Activated T-helper 2 cell treated with anti-CD3 and anti-CD28 coated beads, Interferon-gamma antibody, Interleukin-2, Interleukin-4, amounts not matched to agents 10 μg/mL and 5 μg/mL and 100 μg/mL, durations not matched to agents 14 hours and 24 hours and 36 hours (primary cell): ENCODE results near the gene SETX. TPM values are rescaled to one million over a fixed set of nuclear protein-coding genes. Genes with fewer than 3 reads are reported as not detected.

Experiments
- DNase-seq: peaks from one replicate; pipeline ENCODE4 v3.0.0; 2021; ENCODE audit warnings: low spot score
- H3K27ac Mint-ChIP-seq: one replicate; pipeline ENCODE4 v1.8.0; 2021; ENCODE audit warnings: mixed read lengths
- H3K27me3 Mint-ChIP-seq: one replicate; pipeline ENCODE4 v1.8.0; 2021; ENCODE audit warnings: low read depth, mixed read lengths
- H3K36me3 Mint-ChIP-seq: one replicate; pipeline ENCODE4 v1.8.0; 2021; ENCODE audit warnings: low read depth, mixed read lengths
- H3K4me1 Mint-ChIP-seq: one replicate; pipeline ENCODE4 v1.8.0; 2021; ENCODE audit warnings: low read depth, mixed read lengths
- H3K4me3 Mint-ChIP-seq: one replicate; pipeline ENCODE4 v1.8.0; 2021; ENCODE audit warnings: low read depth, mild to moderate bottlenecking, moderate library complexity, mixed read lengths
- H3K9me3 Mint-ChIP-seq: one replicate; pipeline ENCODE4 v1.8.0; 2021; ENCODE audit warnings: mixed read lengths
- intact Hi-C: fragments of 100-400 bp; cut with micrococcal nuclease; formaldehyde crosslinking; loops from one replicate; pipeline ENCODE4 v1.15.1; 2023
- total RNA-seq: library from RNA; stranded (reverse); gene quantifications from 2 replicates; pipeline ENCODE4 v1.2.3, GENCODE V29; 2022

The SETX gene
- total RNA-seq, 1 donor from 2014 or later, result 49.8 TPM

- peaks cover 3% of the 10 kb centered on the region for H3K27me3 Mint-ChIP-seq
- no peaks in the 10 kb centered on the region for H3K36me3 Mint-ChIP-seq
- H3K9me3 Mint-ChIP-seq, result no peaks in the 10 kb centered on the region
- DNase-seq, result no peak
- H3K4me1 Mint-ChIP-seq, result no peaks in the 10 kb centered on the region
- intact Hi-C loops, result no loop called here
- no peak overlapping the region for H3K27ac Mint-ChIP-seq
- no peak overlapping the region for H3K4me3 Mint-ChIP-seq
These were observed 122.3 kb downstream of the SETX start for GRCh38 chr9:132232522-132232921.

- no peak overlapping the region for H3K27ac Mint-ChIP-seq
- no peaks in the 10 kb centered on the region for H3K36me3 Mint-ChIP-seq
- H3K4me3 Mint-ChIP-seq, result no peak overlapping the region
These were observed 123.6 kb downstream of the SETX start for GRCh38 chr9:132231019-132231701.

GRCh38 chr9:132230605-132231004 is 124.2 kb downstream of the SETX start:
- H3K4me1 Mint-ChIP-seq, result no peaks in the 10 kb centered on the region
- H3K27ac Mint-ChIP-seq, result no peak overlapping the region
- no peaks in the 10 kb centered on the region for H3K36me3 Mint-ChIP-seq
- no peak overlapping the region for H3K4me3 Mint-ChIP-seq
- no peak for DNase-seq
- intact Hi-C loops, result no loop called here
- no peaks in the 10 kb centered on the region for H3K9me3 Mint-ChIP-seq
- no peaks in the 10 kb centered on the region for H3K27me3 Mint-ChIP-seq

More at GRCh38 chr9:132231019-132231701, 123.6 kb downstream of the SETX start:
- Mint-ChIP-seq H3K4me1 (no peaks in the 10 kb centered on the region), H3K9me3 (no peaks in the 10 kb centered on the region), H3K27me3 (no peaks in the 10 kb centered on the region)
- no peak for DNase-seq
- intact Hi-C loops, result no loop called here

- H3K4me1 Mint-ChIP-seq, result no peaks in the 10 kb centered on the region
- intact Hi-C loops, result no loop called here
- H3K27ac Mint-ChIP-seq, result no peak overlapping the region
- H3K36me3 Mint-ChIP-seq, result no peaks in the 10 kb centered on the region
- DNase-seq, result no peak
- no peak overlapping the region for H3K4me3 Mint-ChIP-seq
- H3K9me3 Mint-ChIP-seq, result no peaks in the 10 kb centered on the region
- no peaks in the 10 kb centered on the region for H3K27me3 Mint-ChIP-seq
These were observed 126.7 kb downstream of the SETX start for GRCh38 chr9:132228062-132228461.

- Mint-ChIP-seq H3K9me3 (no peaks in the 10 kb centered on the region), H3K27me3 (no peaks in the 10 kb centered on the region), H3K4me3 (no peak overlapping the region), H3K4me1 (no peaks in the 10 kb centered on the region), H3K27ac (no peak overlapping the region), H3K36me3 (no peaks in the 10 kb centered on the region)
- no peak for DNase-seq
- intact Hi-C loops, result no loop called here
These were observed 128.0 kb downstream of the SETX start for GRCh38 chr9:132226571-132227430.

GRCh38 chr9:132224645-132225044 is 130.1 kb downstream of the SETX start:
- H3K4me1 Mint-ChIP-seq, result no peaks in the 10 kb centered on the region
- no peaks in the 10 kb centered on the region for H3K9me3 Mint-ChIP-seq
- no peaks in the 10 kb centered on the region for H3K36me3 Mint-ChIP-seq
- intact Hi-C loops, result no loop called here
- no peak overlapping the region for H3K27ac Mint-ChIP-seq
- DNase-seq, result no peak
- peaks cover 2% of the 10 kb centered on the region for H3K27me3 Mint-ChIP-seq
- H3K4me3 Mint-ChIP-seq, result no peak overlapping the region

- no peaks in the 10 kb centered on the region for H3K36me3 Mint-ChIP-seq
- no peaks in the 10 kb centered on the region for H3K4me1 Mint-ChIP-seq
- intact Hi-C loops, result no loop called here
- H3K4me3 Mint-ChIP-seq, result no peak overlapping the region
- no peak for DNase-seq
- H3K9me3 Mint-ChIP-seq, result no peaks in the 10 kb centered on the region
- no peak overlapping the region for H3K27ac Mint-ChIP-seq
- H3K27me3 Mint-ChIP-seq, result peaks cover 2% of the 10 kb centered on the region
These were observed 132.8 kb downstream of the SETX start for GRCh38 chr9:132221941-132222340.

GRCh38 chr9:132218208-132218607 is 136.6 kb downstream of the SETX start:
- Mint-ChIP-seq H3K9me3 (no peaks in the 10 kb centered on the region), H3K4me1 (no peaks in the 10 kb centered on the region), H3K27me3 (peaks cover 2% of the 10 kb centered on the region), H3K4me3 (no peak overlapping the region), H3K36me3 (no peaks in the 10 kb centered on the region), H3K27ac (no peak overlapping the region)
- DNase-seq, result no peak
- intact Hi-C loops, result no loop called here

GRCh38 chr9:132216861-132217619 is 137.7 kb downstream of the SETX start:
- H3K36me3 Mint-ChIP-seq, result no peaks in the 10 kb centered on the region
- no peak overlapping the region for H3K4me3 Mint-ChIP-seq
- H3K27me3 Mint-ChIP-seq, result peaks cover 2% of the 10 kb centered on the region
- H3K27ac Mint-ChIP-seq, result no peak overlapping the region
- H3K9me3 Mint-ChIP-seq, result no peaks in the 10 kb centered on the region
- DNase-seq, result no peak
- no peaks in the 10 kb centered on the region for H3K4me1 Mint-ChIP-seq
- intact Hi-C loops, result no loop called here

GRCh38 chr9:132214027-132214622 is 140.7 kb downstream of the SETX start:
- no peaks in the 10 kb centered on the region for H3K27me3 Mint-ChIP-seq
- no peaks in the 10 kb centered on the region for H3K36me3 Mint-ChIP-seq
- no peaks in the 10 kb centered on the region for H3K9me3 Mint-ChIP-seq
- H3K4me3 Mint-ChIP-seq, result no peak overlapping the region
- intact Hi-C loops, result no loop called here
- no peak overlapping the region for H3K27ac Mint-ChIP-seq
- H3K4me1 Mint-ChIP-seq, result no peaks in the 10 kb centered on the region
- DNase-seq, result no peak

- Mint-ChIP-seq H3K27ac (no peak overlapping the region), H3K9me3 (no peaks in the 10 kb centered on the region), H3K4me3 (no peak overlapping the region), H3K4me1 (peaks cover 6% of the 10 kb centered on the region), H3K27me3 (no peaks in the 10 kb centered on the region), H3K36me3 (no peaks in the 10 kb centered on the region)
- no peak for DNase-seq
- intact Hi-C loops, result no loop called here
These were observed 143.2 kb downstream of the SETX start for GRCh38 chr9:132211570-132211969.
